Astrocyte (in vitro differentiated cells and primary cell): ENCODE results near the gene CSRNP2. TPM values are rescaled to one million over a fixed set of nuclear protein-coding genes. Genes with fewer than 3 reads are reported as not detected.
A peak's percentile ranks its signal among the peaks of the same experiment; 100 is the strongest.

Experiments
- DNase-seq: peaks from one replicate; pipeline ENCODE4 v3.0.0-alpha.2; 2010; ENCODE audit warnings: low read depth
- FAIRE-seq: peaks from 2 replicates; lab custom pipeline; 2011; peaks lifted over from hg19 to GRCh38; lab: Jason Lieb, UNC
- H2AFZ ChIP-seq: 2 replicates; pipeline ENCODE4 v1.6.0; 2012; ENCODE audit warnings: low read depth, low read length, inconsistent platforms
- H3K27ac ChIP-seq: 2 replicates; pipeline ENCODE4 v1.5.1; 2011; ENCODE audit warnings: low read depth, low read length, inconsistent platforms
- H3K27me3 ChIP-seq: 2 replicates; pipeline ENCODE4 v1.6.0; 2011; ENCODE audit warnings: low read length, inconsistent platforms; ENCODE audit not compliant: insufficient read depth
- H3K36me3 ChIP-seq: 2 replicates; pipeline ENCODE4 v1.5.1; 2011; ENCODE audit warnings: low read length, inconsistent platforms; ENCODE audit not compliant: insufficient read depth
- H3K4me1 ChIP-seq: 2 replicates; pipeline ENCODE4 v1.5.1; 2011; ENCODE audit warnings: low read length, inconsistent platforms; ENCODE audit not compliant: insufficient read depth
- H3K4me2 ChIP-seq: 2 replicates; pipeline ENCODE4 v1.6.0; 2012; ENCODE audit warnings: low read length, inconsistent platforms
- H3K4me3 ChIP-seq: 2 replicates; pipeline ENCODE4 v1.5.1; 2011; ENCODE audit warnings: low read depth, mild to moderate bottlenecking, low read length, inconsistent platforms; ENCODE audit not compliant: insufficient read depth
- H3K79me2 ChIP-seq: 2 replicates; pipeline ENCODE4 v1.6.0; 2012; ENCODE audit warnings: mild to moderate bottlenecking, low read length, inconsistent platforms; ENCODE audit not compliant: insufficient read depth
- H3K9ac ChIP-seq: 2 replicates; pipeline ENCODE4 v1.6.0; 2012; ENCODE audit warnings: mild to moderate bottlenecking, low read length, inconsistent platforms
- H3K9me3 ChIP-seq: 2 replicates; pipeline ENCODE4 v1.5.1; 2012; ENCODE audit warnings: low read depth, mild to moderate bottlenecking, low read length, inconsistent platforms; ENCODE audit not compliant: insufficient read depth
- H4K20me1 ChIP-seq: 2 replicates; pipeline ENCODE4 v1.6.0; 2012; ENCODE audit warnings: low read length, inconsistent platforms; ENCODE audit not compliant: insufficient read depth
- H3K27ac Mint-ChIP-seq: one replicate; pipeline ENCODE4 v1.8.0; 2021; ENCODE audit warnings: mild to moderate bottlenecking, mixed read lengths; ENCODE audit not compliant: unreplicated experiment
- H3K27me3 Mint-ChIP-seq: one replicate; pipeline ENCODE4 v1.8.0; 2021; ENCODE audit warnings: low read depth, mixed read lengths; ENCODE audit not compliant: unreplicated experiment
- H3K36me3 Mint-ChIP-seq: one replicate; pipeline ENCODE4 v1.8.0; 2021; ENCODE audit warnings: low read depth, mixed read lengths; ENCODE audit not compliant: unreplicated experiment
- H3K4me1 Mint-ChIP-seq: one replicate; pipeline ENCODE4 v1.8.0; 2021; ENCODE audit warnings: low read depth, mixed read lengths; ENCODE audit not compliant: unreplicated experiment
- H3K4me3 Mint-ChIP-seq: one replicate; pipeline ENCODE4 v1.8.0; 2021; ENCODE audit warnings: mild to moderate bottlenecking, moderate library complexity, mixed read lengths; ENCODE audit not compliant: unreplicated experiment
- H3K9me3 Mint-ChIP-seq: one replicate; pipeline ENCODE4 v1.8.0; 2021; ENCODE audit warnings: mild to moderate bottlenecking, mixed read lengths; ENCODE audit not compliant: unreplicated experiment
- EZH2 ChIP-seq: IDR thresholded peaks from 2 replicates; pipeline ENCODE4 v1.6.1; 2012; ENCODE audit warnings: mild to moderate bottlenecking, low read length, inconsistent platforms; ENCODE audit not compliant: insufficient read depth
- total RNA-seq: library from RNA; stranded (reverse); gene quantifications from 2 replicates; pipeline ENCODE4 v1.2.1, GENCODE V29; 2021
- TF ChIP-seq, protein P1 (sequence below): IDR thresholded peaks from 2 replicates; pipeline ENCODE4 v1.5.1; 2011; ENCODE audit warnings: low read depth, mild to moderate bottlenecking, inconsistent platforms, low read length, moderate library complexity; ENCODE audit not compliant: insufficient read depth

CSRNP2 gene
- total RNA-seq, 1 donor from 2014 or later, result 61.6 TPM

DNA sequence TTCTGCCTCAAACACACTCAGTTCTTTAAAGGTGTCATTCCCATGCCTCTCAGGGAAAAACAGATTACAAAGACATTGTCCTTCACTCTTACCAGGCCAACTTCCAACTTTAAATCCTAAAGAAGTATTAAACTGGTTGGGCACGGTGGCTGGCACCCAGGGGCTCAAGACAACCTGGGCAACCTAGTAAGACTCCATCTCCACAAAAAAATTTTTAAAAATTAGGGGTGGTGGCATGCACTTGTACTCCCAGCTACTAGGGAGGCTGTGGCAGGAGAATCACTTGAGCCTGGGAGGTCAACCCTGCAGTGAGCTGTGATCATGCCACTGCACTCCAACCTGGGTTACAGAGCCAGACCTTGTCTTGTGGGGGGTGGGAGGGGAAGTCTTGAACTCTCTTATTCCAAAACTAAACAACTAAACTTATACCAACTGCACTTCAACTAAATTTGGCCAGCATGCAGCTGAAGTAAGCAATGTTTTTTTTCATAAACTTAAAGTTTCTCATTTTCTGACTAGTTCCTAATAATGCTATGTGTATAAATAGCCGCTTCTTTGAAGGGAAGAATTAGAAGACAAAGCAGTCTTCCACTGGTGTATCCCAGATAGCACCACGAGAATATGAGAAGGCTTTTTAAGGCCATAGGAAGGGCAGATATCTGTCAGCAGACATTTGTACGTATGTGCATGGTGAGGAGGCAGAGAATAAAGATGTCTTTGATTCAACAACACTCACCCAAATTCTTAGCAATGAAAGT is 59.6 kb downstream of the CSRNP2 start:
- no peaks in the 10 kb centered on the region for H3K9me3 Mint-ChIP-seq
- peak; percentile 9 for DNase-seq
- peak overlapping the region; percentile 97 for H3K4me2 ChIP-seq
- H3K4me1 ChIP-seq, result peaks cover 21% of the 10 kb centered on the region
- peak overlapping the region; percentile 76 for H3K4me3 ChIP-seq
- no peaks in the 10 kb centered on the region for H3K9me3 ChIP-seq
- peak overlapping the region; percentile 93 for H3K4me3 Mint-ChIP-seq
- FAIRE-seq, result no peak
- peak overlapping the region; percentile 88 for H3K9ac ChIP-seq
- H2AFZ ChIP-seq, result no peak overlapping the region
- H3K27ac Mint-ChIP-seq, result peak overlapping the region; percentile 84
- no peaks in the 10 kb centered on the region for H3K36me3 Mint-ChIP-seq
- H3K36me3 ChIP-seq, result no peaks in the 10 kb centered on the region
- peaks cover 67% of the 10 kb centered on the region for H3K79me2 ChIP-seq
- H4K20me1 ChIP-seq, result peaks cover 36% of the 10 kb centered on the region
- H3K27ac ChIP-seq, result peak overlapping the region; percentile 86
- no peaks in the 10 kb centered on the region for H3K27me3 Mint-ChIP-seq
- TF ChIP-seq, protein P1, sequence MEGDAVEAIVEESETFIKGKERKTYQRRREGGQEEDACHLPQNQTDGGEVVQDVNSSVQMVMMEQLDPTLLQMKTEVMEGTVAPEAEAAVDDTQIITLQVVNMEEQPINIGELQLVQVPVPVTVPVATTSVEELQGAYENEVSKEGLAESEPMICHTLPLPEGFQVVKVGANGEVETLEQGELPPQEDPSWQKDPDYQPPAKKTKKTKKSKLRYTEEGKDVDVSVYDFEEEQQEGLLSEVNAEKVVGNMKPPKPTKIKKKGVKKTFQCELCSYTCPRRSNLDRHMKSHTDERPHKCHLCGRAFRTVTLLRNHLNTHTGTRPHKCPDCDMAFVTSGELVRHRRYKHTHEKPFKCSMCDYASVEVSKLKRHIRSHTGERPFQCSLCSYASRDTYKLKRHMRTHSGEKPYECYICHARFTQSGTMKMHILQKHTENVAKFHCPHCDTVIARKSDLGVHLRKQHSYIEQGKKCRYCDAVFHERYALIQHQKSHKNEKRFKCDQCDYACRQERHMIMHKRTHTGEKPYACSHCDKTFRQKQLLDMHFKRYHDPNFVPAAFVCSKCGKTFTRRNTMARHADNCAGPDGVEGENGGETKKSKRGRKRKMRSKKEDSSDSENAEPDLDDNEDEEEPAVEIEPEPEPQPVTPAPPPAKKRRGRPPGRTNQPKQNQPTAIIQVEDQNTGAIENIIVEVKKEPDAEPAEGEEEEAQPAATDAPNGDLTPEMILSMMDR, result no peak
- no peak for TF ChIP-seq EZH2
- peaks cover 20% of the 10 kb centered on the region for H3K4me1 Mint-ChIP-seq
- H3K27me3 ChIP-seq, result no peaks in the 10 kb centered on the region

DNA sequence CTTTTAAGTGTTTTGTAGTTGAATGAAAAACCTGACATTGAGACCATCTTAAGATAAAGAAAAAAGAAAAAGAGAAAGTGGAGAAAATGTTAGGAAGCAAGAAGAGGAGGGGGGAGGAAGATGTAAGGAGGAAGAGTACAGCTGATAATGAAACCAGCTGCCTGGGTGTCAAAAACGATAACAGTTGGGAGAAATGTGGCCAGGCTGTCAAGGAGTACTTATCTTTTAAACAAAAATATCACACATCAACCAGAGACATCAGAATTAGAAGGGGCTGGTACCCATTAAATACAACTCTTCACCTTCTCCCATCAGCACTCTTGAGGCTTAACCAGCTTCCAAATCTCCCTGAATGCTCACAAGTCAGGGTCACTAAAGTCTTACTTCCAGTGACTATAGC is 61.7 kb downstream of the CSRNP2 start:
- H3K36me3 Mint-ChIP-seq, result no peaks in the 10 kb centered on the region
- Histone ChIP-seq H3K9ac (no peak overlapping the region), H3K9me3 (no peaks in the 10 kb centered on the region), H3K4me1 (peaks cover 21% of the 10 kb centered on the region), H3K4me3 (no peak overlapping the region), H3K27ac (no peak overlapping the region), H2AFZ (no peak overlapping the region), H3K36me3 (no peaks in the 10 kb centered on the region), H4K20me1 (peaks cover 46% of the 10 kb centered on the region), H3K4me2 (no peak overlapping the region), H3K27me3 (no peaks in the 10 kb centered on the region), H3K79me2 (peaks cover 86% of the 10 kb centered on the region)
- no peaks in the 10 kb centered on the region for H3K9me3 Mint-ChIP-seq
- no peak for DNase-seq
- H3K27me3 Mint-ChIP-seq, result no peaks in the 10 kb centered on the region
- TF ChIP-seq EZH2, result no peak
- TF ChIP-seq, protein P1, result no peak
- no peak for FAIRE-seq
- no peak overlapping the region for H3K4me3 Mint-ChIP-seq
- no peak overlapping the region for H3K27ac Mint-ChIP-seq
- peaks cover 20% of the 10 kb centered on the region for H3K4me1 Mint-ChIP-seq
